SH-SY5Y (cell line): ENCODE data around the gene DUSP16.

Source experiments
- GATA2 ChIP-seq: IDR thresholded peaks from 2 replicates; pipeline ENCODE4 v1.6.1; 2011; ENCODE audit warnings: mild to moderate bottlenecking, low read depth, low read length
- GATA3 ChIP-seq: IDR thresholded peaks from 2 replicates; pipeline ENCODE4 v1.6.1; 2011; ENCODE audit warnings: low read depth, mild to moderate bottlenecking, low read length, moderate library complexity

DNA sequence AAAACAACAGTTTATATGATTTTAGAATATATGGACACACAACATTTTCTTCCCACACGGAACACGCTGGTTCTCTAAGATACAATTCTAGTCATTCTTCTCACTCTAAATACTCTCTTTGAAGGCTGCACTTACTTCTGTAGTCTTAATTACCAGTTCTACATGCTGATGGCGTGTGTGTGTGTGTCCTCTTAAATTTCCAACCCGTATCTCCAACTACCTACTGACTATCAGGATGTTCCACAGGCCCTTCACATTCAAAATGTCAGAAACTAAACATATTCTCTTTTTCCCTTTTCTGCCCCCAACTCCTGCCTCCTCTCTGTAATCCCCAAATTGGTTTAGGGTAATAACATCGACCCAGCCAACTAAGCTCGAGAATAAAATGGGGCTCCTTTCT is 75.2 kb downstream of the DUSP16 start:
- TF ChIP-seq GATA2 (no peak), GATA3 (no peak)
